ENCODE measurements around the gene OXCT1.

DNA sequence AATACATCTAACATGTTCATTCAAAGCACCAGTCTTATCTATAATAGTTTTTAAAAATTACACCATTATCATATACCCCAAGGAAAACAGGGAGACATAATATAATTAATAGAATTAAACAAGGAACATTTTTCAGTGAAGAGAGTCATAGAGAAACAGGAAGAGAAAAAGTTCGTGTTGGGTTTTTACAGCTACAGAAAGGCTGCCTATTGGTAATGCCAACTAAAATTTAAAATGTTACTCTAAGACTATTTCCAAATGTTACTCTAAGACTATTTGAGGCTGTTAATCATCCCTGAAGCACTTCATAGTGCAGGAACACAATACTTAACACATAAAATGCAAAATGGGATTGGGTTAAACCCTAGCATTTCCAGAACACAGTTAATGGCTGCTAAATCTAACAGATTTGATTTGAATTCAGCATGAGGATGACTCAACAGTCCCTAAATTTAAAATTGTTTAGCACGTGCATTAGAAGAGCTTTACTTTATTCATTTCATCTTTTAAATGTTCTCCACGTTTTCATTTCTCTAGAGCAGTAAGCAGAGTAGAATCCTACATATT lies 54.5 kb downstream of the OXCT1 start:
- TF ChIP-seq, protein P1, sequence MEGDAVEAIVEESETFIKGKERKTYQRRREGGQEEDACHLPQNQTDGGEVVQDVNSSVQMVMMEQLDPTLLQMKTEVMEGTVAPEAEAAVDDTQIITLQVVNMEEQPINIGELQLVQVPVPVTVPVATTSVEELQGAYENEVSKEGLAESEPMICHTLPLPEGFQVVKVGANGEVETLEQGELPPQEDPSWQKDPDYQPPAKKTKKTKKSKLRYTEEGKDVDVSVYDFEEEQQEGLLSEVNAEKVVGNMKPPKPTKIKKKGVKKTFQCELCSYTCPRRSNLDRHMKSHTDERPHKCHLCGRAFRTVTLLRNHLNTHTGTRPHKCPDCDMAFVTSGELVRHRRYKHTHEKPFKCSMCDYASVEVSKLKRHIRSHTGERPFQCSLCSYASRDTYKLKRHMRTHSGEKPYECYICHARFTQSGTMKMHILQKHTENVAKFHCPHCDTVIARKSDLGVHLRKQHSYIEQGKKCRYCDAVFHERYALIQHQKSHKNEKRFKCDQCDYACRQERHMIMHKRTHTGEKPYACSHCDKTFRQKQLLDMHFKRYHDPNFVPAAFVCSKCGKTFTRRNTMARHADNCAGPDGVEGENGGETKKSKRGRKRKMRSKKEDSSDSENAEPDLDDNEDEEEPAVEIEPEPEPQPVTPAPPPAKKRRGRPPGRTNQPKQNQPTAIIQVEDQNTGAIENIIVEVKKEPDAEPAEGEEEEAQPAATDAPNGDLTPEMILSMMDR (conservative IDR thresholded peaks at IDR 0.05 in 1 of 2, IDR thresholded peaks at IDR 0.05 in 1 of 2; ENCODE audit: extremely low read depth in 1 of 2, insufficient read depth in 1 of 2, low read depth in 1 of 2, low read length in 2 of 2), result no peak
- TF ChIP-seq EZH2 (IDR thresholded peaks at IDR 0.05; ENCODE audit: borderline replicate concordance, low read length), result no peak
